RWPE1 (cell line): Measurements from ENCODE around the gene RPL28.
A peak's percentile ranks its signal among the peaks of the same experiment; 100 is the strongest.
"Not testable (repeated sequence)": the region's sequence is repeated elsewhere in the genome, so short reads cannot be mapped to it uniquely, and the experiment has no call there.

Source experiments
- CTCF ChIA-PET: fragments of 350-600 bp; sonication (Branson Sonifier 250); formaldehyde crosslinking; extraction: SDS; loops from one replicate; lab custom pipeline; 2021; lab: Yijun Ruan, JAX
- POLR2A ChIA-PET: fragments of 400-600 bp; formaldehyde crosslinking; extraction: SDS; loops from one replicate; lab custom pipeline; 2020; ENCODE audit warnings: antibody characterized with exemption; ENCODE audit not compliant: low non-redundant PET; lab: Yijun Ruan, JAX
- DNase-seq: peaks from one replicate; pipeline ENCODE4 v3.0.0; 2012; ENCODE audit warnings: low spot score
- H3K27ac ChIP-seq: fragments of 450-650 bp; 2 replicates; pipeline ENCODE4 v1.5.1; 2017
- TF ChIP-seq, protein P1 (sequence below): fragments of 450-650 bp; conservative IDR thresholded peaks from 2 replicates; pipeline ENCODE4 v1.5.1; 2017; ENCODE audit warnings: low read depth, mild to moderate bottlenecking

The RPL28 gene

DNA sequence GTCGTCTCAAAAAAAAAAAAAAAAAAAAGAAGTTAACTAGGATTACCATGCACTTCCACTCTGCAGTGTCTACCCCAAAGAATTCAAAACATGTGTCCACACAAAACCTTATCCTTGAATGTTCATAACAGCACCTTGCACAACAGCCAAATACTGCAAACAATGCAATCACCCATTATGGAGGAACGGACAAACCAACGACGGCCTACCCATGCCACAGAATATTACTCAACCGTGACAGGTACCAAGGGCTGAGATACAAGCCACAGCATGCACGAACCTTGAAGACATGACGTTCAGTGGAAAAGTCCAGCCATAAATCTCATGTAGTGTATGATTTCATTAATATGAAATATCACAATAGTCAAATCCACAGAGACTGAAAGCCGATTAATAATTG lies 60.3 kb downstream of the RPL28 start:
- peak overlapping the region; percentile 80 for H3K27ac ChIP-seq
- ChIA-PET CTCF (interaction anchor here (0.6 to 0.7 kb wide), 2 partner anchors 300 to 310 kb away, joined by 4 to 7 read pairs; no protein-coding TSS in a partner anchor), POLR2A (no interaction called here)
- TF ChIP-seq, protein P1, sequence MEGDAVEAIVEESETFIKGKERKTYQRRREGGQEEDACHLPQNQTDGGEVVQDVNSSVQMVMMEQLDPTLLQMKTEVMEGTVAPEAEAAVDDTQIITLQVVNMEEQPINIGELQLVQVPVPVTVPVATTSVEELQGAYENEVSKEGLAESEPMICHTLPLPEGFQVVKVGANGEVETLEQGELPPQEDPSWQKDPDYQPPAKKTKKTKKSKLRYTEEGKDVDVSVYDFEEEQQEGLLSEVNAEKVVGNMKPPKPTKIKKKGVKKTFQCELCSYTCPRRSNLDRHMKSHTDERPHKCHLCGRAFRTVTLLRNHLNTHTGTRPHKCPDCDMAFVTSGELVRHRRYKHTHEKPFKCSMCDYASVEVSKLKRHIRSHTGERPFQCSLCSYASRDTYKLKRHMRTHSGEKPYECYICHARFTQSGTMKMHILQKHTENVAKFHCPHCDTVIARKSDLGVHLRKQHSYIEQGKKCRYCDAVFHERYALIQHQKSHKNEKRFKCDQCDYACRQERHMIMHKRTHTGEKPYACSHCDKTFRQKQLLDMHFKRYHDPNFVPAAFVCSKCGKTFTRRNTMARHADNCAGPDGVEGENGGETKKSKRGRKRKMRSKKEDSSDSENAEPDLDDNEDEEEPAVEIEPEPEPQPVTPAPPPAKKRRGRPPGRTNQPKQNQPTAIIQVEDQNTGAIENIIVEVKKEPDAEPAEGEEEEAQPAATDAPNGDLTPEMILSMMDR = no peak
- DNase-seq = peak; percentile 88

DNA sequence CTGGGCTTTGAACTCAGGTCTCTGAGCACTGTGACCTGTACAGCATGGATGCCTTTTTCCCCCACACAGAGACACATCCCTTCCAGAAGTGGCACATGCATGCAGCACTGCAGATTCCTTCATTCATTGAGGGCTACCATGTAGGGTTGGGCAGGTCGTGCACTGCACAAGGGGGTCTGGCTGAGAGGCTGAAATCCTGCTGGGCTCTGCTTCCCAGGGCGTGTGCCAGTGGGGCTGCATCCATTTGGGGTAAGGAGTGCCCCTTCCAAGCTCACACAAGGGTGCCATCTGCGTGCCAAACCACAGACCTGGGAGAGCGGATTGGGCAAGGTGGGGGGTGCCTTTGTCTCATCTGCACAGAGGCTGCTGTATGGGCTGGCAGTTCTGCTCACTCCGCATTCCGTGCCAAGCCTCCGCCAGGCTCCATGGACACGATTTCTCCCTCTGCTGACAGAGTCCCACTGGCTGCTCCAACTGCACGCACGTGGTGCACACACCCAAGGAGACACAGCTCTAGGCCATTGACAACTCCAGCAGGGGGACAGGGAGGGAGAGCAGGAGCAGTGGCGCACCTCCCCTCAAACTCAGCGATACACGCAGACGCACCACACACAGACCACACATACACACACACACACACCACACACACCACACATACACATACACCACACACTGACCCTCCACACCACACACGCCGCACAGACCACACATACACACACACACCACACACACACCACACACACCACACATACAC lies 61.9 kb downstream of the RPL28 start:
- ChIA-PET CTCF (interaction anchor here (1.0 kb wide), 1 partner anchor 359 kb away, joined by 4 read pairs; no protein-coding TSS in a partner anchor), POLR2A (no interaction called here)
- peak overlapping the region; percentile 80 for H3K27ac ChIP-seq
- DNase-seq = peak; percentile 67
- TF ChIP-seq, protein P1 = no peak

DNA sequence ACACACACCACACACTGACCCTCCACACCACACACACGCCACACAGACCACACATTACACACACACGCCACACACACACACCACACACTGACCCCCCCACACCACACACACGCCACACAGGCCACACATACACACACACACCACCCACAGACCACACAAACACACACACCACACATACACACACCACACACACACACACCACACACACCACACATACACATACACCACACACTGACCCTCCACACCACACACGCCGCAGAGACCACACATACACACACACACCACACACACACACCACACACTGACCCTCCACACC lies 62.4 kb downstream of the RPL28 start:
- peak overlapping the region; percentile 80 for H3K27ac ChIP-seq
- DNase-seq, CTCF ChIA-PET, POLR2A ChIA-PET: not testable (repeated sequence)

DNA sequence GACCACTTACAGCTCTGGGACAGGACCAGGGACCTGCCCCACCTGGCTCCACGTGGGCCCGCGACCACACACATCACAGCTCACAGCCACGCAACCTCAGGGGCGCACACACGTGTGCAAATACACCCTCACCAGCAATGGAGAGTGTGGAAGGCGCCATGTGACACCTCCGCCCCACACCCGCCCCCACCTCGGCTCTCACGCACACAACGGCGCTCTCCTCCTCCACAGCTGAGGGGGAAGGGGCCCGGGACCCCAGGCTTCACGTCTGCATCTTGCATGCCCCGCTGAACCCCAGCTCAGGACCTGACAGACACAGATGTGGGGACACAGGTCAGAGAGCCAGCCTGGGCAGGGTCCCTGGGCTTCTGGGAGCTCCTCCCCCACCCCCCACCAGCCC lies 63.7 kb downstream of the RPL28 start:
- ChIA-PET CTCF (interaction anchor here (0.6 kb wide), 1 partner anchor 31 kb away, joined by 4 read pairs; no protein-coding TSS in a partner anchor), POLR2A (no interaction called here)
- H3K27ac ChIP-seq = no peak overlapping the region
- TF ChIP-seq, protein P1 = no peak
- DNase-seq = no peak

DNA sequence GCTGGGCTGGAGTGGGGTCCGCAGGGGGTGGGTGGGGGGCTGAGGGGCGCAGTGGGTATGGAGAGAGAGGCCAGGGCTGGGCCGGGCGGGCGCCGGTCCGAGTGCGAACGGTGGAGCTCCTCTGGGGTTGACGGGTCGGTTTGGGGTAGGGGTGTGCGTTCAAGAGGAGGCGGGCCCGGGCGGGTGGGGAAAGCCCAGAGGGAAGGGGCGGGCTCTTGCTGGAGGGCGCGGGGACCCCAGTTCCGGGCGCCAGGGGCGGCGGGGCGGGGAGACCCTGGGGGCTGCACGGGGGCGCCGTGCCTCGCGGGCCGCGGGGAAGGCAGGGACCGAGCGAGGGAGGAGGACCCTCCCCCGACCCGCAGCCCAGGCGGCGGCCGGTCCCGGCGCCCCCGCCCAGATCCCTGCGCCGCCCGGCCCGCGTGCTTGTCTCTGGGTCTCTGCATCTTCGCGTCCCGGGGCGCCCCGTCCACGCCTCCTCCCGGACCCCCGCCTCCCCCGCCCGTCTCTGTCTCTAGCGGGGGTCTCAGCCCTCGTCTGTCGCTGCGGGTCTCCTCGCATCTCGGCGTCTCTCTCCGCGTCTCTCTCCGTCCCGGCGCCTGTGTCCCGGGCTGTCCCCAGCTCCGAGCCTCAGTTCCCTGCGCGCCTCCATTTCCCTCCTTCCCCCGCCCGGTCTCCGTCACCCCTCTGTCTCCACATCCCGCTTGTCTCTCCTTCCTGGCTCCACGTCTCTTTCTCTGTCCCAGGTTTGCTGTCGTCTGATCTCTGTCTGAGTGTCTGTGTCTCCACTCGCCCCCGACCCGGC lies 65.6 kb downstream of the RPL28 start:
- ChIA-PET POLR2A (no interaction called here), CTCF (interaction anchor here (3.6 kb wide), 1 partner anchor 16 kb away, joined by 11 read pairs; no protein-coding TSS in a partner anchor)
- DNase-seq = no peak
- TF ChIP-seq, protein P1 = no peak
- no peak overlapping the region for H3K27ac ChIP-seq

DNA sequence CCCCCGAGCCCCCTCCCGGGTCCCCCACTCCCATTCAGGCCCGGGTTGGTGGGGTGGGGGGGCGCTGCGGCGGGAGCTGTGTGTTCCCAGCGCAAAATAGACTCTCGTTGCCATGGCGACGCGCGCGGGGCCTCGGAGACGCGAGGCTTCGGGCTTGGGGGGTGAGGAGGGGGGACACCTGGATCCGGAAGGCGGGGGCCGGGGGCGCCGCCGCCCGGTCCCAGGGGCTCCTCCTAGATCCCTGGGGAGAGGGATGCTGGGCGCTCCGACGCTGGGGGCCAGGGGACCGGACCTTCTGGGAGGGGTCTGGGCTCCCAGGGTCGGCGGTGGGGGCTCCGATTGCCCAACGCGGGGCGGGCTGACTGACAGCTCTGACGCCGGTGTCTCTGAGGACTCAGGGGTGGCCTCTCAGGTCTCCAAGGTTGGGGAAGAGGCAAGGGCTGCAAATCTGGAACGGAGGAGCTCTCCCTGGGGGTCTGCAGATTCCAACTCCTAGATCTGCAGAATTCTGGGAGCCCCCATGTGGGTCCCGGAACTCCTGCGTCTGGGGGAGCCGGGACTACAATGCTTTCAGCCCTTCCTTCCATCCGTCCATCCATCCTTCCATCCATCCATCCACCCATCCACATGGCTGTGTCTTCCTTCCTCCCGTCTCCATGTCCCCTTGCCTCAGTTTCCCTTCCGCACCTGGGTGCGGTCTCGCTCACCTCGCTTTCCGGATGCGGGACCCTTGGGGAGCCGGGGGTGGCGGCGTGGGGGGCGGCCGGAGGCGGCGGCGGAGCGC lies 66.4 kb downstream of the RPL28 start:
- TF ChIP-seq, protein P1 = no peak
- H3K27ac ChIP-seq = no peak overlapping the region
- ChIA-PET POLR2A (no interaction called here), CTCF (interaction anchor here (3.6 kb wide), 1 partner anchor 16 kb away, joined by 11 read pairs; no protein-coding TSS in a partner anchor)
- DNase-seq = no peak
